ENCODE measurements around the gene MARK3. TPM values are rescaled to one million over a fixed set of nuclear protein-coding genes. Genes with fewer than 3 reads are reported as not detected.

MARK3 gene
- total RNA-seq, 1 experiment from 2014 or later: 189 TPM

- Histone ChIP-seq H3K79me2 (ENCODE audit: low read depth) (no peaks in the 10 kb centered on the region), H3K4me2 (no peak overlapping the region), H3K27ac (no peak overlapping the region), H3K9me3 (ENCODE audit: insufficient read depth, low read depth) (no peaks in the 10 kb centered on the region), H3K4me1 (replicated peaks; ENCODE audit: insufficient read depth) (no peaks in the 10 kb centered on the region), H3K9me2 (ENCODE audit: insufficient read depth) (no peaks in the 10 kb centered on the region), H3K36me3 (ENCODE audit: low read depth) (peaks cover 63% of the 10 kb centered on the region), H3K4me3 (no peak overlapping the region), H3F3A (ENCODE audit: insufficient read depth, low read depth) (peaks cover 66% of the 10 kb centered on the region), H4K20me1 (ENCODE audit: insufficient read depth) (peaks cover 26% of the 10 kb centered on the region), H3K27me3 (ENCODE audit: insufficient read depth, low read depth) (no peaks in the 10 kb centered on the region), H2AFZ (no peak overlapping the region)
- intact Hi-C loops (cut with micrococcal nuclease; ENCODE audit: unreplicated experiment): no loop called here
- CTCF ChIA-PET: no interaction called here
- no peak for TF ChIP-seq EZH2 (IDR thresholded peaks at IDR 0.05; ENCODE audit: low read depth)
- TF ChIP-seq, protein P1, sequence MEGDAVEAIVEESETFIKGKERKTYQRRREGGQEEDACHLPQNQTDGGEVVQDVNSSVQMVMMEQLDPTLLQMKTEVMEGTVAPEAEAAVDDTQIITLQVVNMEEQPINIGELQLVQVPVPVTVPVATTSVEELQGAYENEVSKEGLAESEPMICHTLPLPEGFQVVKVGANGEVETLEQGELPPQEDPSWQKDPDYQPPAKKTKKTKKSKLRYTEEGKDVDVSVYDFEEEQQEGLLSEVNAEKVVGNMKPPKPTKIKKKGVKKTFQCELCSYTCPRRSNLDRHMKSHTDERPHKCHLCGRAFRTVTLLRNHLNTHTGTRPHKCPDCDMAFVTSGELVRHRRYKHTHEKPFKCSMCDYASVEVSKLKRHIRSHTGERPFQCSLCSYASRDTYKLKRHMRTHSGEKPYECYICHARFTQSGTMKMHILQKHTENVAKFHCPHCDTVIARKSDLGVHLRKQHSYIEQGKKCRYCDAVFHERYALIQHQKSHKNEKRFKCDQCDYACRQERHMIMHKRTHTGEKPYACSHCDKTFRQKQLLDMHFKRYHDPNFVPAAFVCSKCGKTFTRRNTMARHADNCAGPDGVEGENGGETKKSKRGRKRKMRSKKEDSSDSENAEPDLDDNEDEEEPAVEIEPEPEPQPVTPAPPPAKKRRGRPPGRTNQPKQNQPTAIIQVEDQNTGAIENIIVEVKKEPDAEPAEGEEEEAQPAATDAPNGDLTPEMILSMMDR (conservative IDR thresholded peaks at IDR 0.05): no peak
- BruUV-seq (replicated peaks): no TSS peak
- DNase-seq: no peak
- POLR2A ChIA-PET (ENCODE audit: unreplicated experiment): no interaction called here
These were observed 91.4 kb downstream of the MARK3 start for GRCh38 chr14:103476631-103477030.

DNA sequence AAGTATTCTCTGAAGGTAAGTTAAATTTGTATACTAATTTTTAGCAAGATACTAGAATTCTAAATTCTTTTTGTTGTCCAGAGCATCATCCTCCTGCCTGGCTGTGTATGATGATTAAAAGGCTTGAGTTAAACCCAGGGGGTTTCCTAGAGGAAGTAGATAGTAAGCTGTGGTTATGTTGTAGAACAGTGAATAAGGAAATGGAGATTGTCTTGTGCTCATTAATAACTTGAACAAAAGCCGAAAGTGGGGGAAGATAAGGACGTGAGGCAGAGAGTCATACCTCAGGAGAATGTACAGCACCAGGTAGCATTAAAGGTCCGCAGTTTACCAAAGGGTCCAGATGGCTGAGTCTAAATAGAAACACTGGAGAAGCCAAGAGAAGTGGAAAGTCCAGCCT, 95.4 kb downstream of the MARK3 start:
- intact Hi-C loops (cut with micrococcal nuclease; ENCODE audit: unreplicated experiment): no loop called here
- Histone ChIP-seq H3K4me2 (no peak overlapping the region), H4K20me1 (ENCODE audit: insufficient read depth) (peaks cover 39% of the 10 kb centered on the region), H3K36me3 (ENCODE audit: low read depth) (peaks cover 68% of the 10 kb centered on the region), H3K4me3 (no peak overlapping the region), H3K9me3 (ENCODE audit: insufficient read depth, low read depth) (no peaks in the 10 kb centered on the region), H3K9me2 (ENCODE audit: insufficient read depth) (no peaks in the 10 kb centered on the region), H3F3A (ENCODE audit: insufficient read depth, low read depth) (peaks cover 66% of the 10 kb centered on the region), H3K4me1 (replicated peaks; ENCODE audit: insufficient read depth) (no peaks in the 10 kb centered on the region), H3K27me3 (ENCODE audit: insufficient read depth, low read depth) (no peaks in the 10 kb centered on the region), H3K79me2 (ENCODE audit: low read depth) (no peaks in the 10 kb centered on the region), H2AFZ (no peak overlapping the region), H3K27ac (no peak overlapping the region)
- no peak for TF ChIP-seq EZH2 (IDR thresholded peaks at IDR 0.05; ENCODE audit: low read depth)
- TF ChIP-seq, protein P1 (conservative IDR thresholded peaks at IDR 0.05): no peak
- no TSS peak for BruUV-seq (replicated peaks)
- POLR2A ChIA-PET (ENCODE audit: unreplicated experiment): no interaction called here
- DNase-seq: no peak
- CTCF ChIA-PET: no interaction called here

GRCh38 chr14:103483600-103483999, 98.4 kb downstream of the MARK3 start:
- no peaks in the 10 kb centered on the region for H3K79me2 ChIP-seq (ENCODE audit: low read depth)
- BruUV-seq (replicated peaks): no TSS peak
- peak overlapping the region; percentile 25; the same call in 1 of the 2 replicates for H3K27ac ChIP-seq
- H4K20me1 ChIP-seq (ENCODE audit: insufficient read depth): peaks cover 25% of the 10 kb centered on the region
- no peaks in the 10 kb centered on the region for H3K4me1 ChIP-seq (replicated peaks; ENCODE audit: insufficient read depth)
- ChIA-PET CTCF (no interaction called here), POLR2A (ENCODE audit: unreplicated experiment) (no interaction called here)
- H3K9me3 ChIP-seq (ENCODE audit: insufficient read depth, low read depth): no peaks in the 10 kb centered on the region
- intact Hi-C loops (cut with micrococcal nuclease; ENCODE audit: unreplicated experiment): no loop called here
- H3K4me3 ChIP-seq: no peak overlapping the region
- H3F3A ChIP-seq (ENCODE audit: insufficient read depth, low read depth): peaks cover 52% of the 10 kb centered on the region
- no peak overlapping the region for H3K4me2 ChIP-seq
- no peak overlapping the region for H2AFZ ChIP-seq
- DNase-seq: peak; percentile 45 to 58
- H3K36me3 ChIP-seq (ENCODE audit: low read depth): peaks cover 56% of the 10 kb centered on the region
- no peak for TF ChIP-seq EZH2 (IDR thresholded peaks at IDR 0.05; ENCODE audit: low read depth)
- TF ChIP-seq, protein P1 (conservative IDR thresholded peaks at IDR 0.05): no peak
- no peaks in the 10 kb centered on the region for H3K9me2 ChIP-seq (ENCODE audit: insufficient read depth)
- H3K27me3 ChIP-seq (ENCODE audit: insufficient read depth, low read depth): no peaks in the 10 kb centered on the region

All from PC-9 (cell line).